ENCODE results near the gene TRIM47.

Gene TRIM47

GRCh38 chr17:75826561-75827307, 51.6 kb downstream of the TRIM47 start:
- Mint-ChIP-seq H3K4me3 (peak overlapping the region in 1 of 2 donors; percentile 18), H3K27ac (peak overlapping the region; percentile 14 to 96), H3K9me3 (no peaks in the 10 kb centered on the region), H3K4me1 (peaks cover 56% of the 10 kb centered on the region), H3K27me3 (no peaks in the 10 kb centered on the region)
- ATAC-seq = no peak
- no peak for DNase-seq

GRCh38 chr17:75825748-75826370, 52.5 kb downstream of the TRIM47 start:
- peak overlapping the region; percentile 33 to 48 for H3K27ac Mint-ChIP-seq
- peaks cover 56% of the 10 kb centered on the region for H3K4me1 Mint-ChIP-seq

GRCh38 chr17:75825149-75825552, 53.2 kb downstream of the TRIM47 start:
- no peaks in the 10 kb centered on the region for H3K27me3 Mint-ChIP-seq

More at GRCh38 chr17:75825748-75826370, 52.5 kb downstream of the TRIM47 start:
- DNase-seq = no peak
- ATAC-seq = no peak
- Mint-ChIP-seq H3K27me3 (no peaks in the 10 kb centered on the region), H3K9me3 (no peaks in the 10 kb centered on the region), H3K4me3 (no peak overlapping the region)

GRCh38 chr17:75824666-75825065, 53.7 kb downstream of the TRIM47 start:
- no peak for DNase-seq
- Mint-ChIP-seq H3K4me3 (no peak overlapping the region), H3K27ac (no peak overlapping the region), H3K9me3 (no peaks in the 10 kb centered on the region), H3K4me1 (peaks cover 58% of the 10 kb centered on the region), H3K27me3 (no peaks in the 10 kb centered on the region)
- ATAC-seq = no peak

More at GRCh38 chr17:75825149-75825552, 53.2 kb downstream of the TRIM47 start:
- ATAC-seq (no peak), DNase-seq (no peak)
- Mint-ChIP-seq H3K4me1 (peaks cover 57% of the 10 kb centered on the region), H3K9me3 (no peaks in the 10 kb centered on the region), H3K27ac (peak overlapping the region; percentile 37 to 48), H3K4me3 (no peak overlapping the region)

Data from stimulated activated naive CD8-positive, alpha-beta T cell treated with anti-CD3 and anti-CD28 coated beads, Interleukin-15, amount 100 ng/mL, for 72 hours (primary cell).